ENCODE measurements around the gene NKIRAS1.
"Not testable (repeated sequence)": the region's sequence is repeated elsewhere in the genome, so short reads cannot be mapped to it uniquely, and the experiment has no call there.

The NKIRAS1 gene

DNA sequence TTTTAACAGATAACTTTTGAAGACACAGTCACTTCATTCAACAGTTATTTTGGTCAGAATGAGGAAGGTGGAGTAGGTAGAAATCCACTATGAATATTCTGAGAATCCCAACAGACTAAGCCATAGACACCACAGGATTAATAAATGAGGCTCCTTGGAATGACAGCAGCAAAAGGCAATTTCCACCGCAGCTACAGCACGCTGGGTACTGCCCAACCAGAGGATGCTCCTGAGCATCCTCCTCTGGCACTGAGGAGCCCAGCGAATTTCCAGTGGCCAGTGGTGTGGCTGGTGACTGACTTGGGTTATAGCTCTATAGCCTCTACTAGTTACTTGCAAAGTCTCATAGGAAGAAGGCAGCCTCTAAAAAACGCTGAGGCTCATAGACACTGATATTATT, 24.6 kb upstream of the NKIRAS1 start:
- DNase-seq (ENCODE audit: low read depth in 1 of 2, low spot score in 1 of 2): no peak

DNA sequence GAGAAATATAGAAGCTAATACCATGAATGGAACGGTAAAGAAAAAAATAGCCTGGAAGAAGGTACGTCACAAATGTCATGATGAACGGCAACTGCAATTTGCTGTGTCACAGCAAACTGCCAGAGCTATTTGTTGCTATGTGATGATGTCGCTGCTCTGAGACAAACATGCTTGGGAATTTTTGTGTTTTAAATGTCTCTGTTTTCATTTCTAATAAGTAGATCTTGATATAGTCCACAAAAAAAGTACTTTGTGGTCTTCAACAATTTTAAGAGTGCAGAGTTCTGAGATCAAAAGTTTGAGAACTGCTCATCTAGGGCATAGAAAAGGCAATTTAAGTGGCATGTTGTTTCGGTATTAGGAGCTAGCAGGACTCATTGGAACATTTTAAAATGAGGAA, 24.0 kb upstream of the NKIRAS1 start:
- no peak for DNase-seq (ENCODE audit: low read depth in 1 of 2, low spot score in 1 of 2)

DNA sequence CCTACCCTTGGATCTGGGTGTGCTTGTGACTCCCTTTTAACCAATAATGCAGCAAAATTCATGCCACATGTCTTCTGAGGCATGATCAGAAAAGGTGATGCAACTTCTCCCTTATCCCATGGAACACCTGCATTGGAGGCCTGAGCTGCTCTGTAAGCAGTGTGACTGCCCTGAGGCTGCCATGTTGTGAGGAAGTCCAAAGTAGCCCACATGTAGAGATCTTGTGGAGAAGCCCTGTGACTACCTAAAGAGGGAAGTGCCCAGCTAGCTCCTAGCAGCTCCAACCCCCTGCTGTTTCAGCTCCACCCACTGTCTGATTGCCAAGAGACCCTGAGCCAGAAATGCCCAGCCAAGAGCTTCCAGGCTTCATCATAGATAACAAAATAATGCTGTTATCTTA, 21.9 kb upstream of the NKIRAS1 start:
- DNase-seq (ENCODE audit: low read depth in 1 of 2, low spot score in 1 of 2): no peak

DNA sequence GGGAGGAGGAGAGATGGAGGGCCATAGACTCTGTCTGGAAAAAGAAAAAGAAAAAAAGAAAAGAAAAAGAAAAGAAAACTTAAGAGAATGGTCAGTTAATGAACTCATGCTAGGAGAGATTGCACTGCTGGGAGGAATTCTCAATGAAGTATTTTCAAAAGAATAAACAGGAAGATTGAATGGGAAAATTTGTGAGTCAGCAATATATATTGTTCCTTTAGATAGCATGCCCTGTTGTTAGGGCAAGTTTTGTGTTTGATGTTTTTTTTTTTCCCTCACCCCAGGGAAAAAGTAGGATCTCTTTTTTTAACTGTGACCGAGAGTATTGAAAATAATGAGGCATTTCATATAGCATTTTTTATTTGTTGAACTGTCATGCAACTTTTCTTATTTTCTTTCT, 20.5 kb upstream of the NKIRAS1 start:
- no peak for DNase-seq (ENCODE audit: low read depth in 1 of 2, low spot score in 1 of 2)

DNA sequence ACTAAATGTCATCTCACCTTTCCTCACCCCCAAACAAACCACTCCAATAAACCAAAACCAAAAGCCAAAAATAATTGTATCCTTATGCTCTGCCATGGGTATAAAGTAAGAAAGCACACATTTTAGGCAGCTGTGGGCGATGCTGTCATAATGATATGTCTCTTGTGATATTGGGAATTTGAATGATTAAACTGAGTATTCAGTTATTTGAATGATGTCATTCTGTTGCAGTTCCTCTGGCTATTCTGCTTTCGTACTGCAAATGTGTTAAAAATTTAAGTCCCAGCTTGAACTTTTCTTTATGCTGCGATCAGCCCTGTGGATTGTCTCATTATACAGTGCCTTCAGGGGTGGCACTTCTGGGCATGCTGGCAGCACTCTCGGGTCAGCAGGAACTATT, 17.5 kb upstream of the NKIRAS1 start:
- no peak for DNase-seq (ENCODE audit: low read depth in 1 of 2, low spot score in 1 of 2)

DNA sequence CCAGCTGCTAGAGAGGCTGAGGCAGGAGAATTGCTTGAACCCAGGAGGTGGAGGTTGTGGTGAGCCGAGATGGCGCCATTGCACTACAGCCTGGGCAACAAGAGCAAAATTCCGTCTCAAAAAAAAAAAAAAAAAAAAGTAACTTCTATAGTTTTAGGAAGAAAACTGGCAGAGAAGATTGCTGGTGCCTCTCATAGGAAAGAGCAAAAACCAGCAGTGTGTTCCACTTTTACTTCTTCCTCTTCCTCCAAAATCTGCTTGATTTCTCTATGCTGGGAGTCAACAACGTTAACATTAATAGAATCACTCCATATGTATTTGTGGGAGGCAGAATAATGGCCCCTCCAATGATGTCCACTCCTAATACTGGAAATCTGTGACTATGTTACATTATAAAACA, 15.8 kb upstream of the NKIRAS1 start:
- DNase-seq (ENCODE audit: low read depth in 1 of 2, low spot score in 1 of 2): no peak

DNA sequence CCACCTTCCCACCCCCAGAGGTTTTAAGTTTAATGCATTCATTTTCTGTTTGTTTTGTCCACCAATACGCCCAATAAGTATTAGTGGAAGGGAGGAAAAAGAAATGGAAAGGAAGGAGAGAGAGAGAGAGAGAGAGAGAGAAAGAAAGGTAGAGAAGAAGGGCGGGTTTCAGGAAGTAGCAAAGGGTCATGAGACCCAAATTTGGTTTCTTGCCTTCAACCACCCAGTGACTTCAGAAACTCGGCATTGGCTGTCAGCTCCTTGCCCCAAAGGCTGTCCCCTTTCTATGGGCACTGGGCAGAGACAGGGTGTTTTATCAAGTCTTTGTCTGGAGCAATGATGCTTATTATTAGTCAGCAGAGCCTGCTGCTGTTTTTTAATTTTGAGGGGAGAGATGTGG, 14.8 kb upstream of the NKIRAS1 start:
- no peak for DNase-seq (ENCODE audit: low read depth in 1 of 2, low spot score in 1 of 2)

DNA sequence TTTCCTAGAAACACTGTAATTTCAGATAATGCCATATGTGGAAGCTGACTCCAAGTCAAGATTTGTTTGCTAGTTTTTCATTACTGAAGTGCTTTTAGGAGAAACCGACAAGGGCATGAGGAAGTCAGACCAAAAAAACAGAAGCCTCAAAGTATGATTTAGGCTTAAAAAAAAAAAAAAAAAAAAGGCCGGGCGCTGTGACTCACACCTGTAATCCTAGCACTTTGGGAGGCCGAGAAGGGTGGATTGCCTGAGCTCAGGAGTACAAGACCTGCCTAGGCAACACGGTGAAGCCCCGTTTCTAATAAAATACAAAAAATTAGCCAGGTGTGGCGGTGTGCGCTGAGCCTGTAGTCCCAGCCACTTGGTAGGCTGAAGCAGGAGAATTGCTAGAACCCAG, 11.7 kb upstream of the NKIRAS1 start:
- DNase-seq (ENCODE audit: low read depth in 1 of 2, low spot score in 1 of 2): no peak

DNA sequence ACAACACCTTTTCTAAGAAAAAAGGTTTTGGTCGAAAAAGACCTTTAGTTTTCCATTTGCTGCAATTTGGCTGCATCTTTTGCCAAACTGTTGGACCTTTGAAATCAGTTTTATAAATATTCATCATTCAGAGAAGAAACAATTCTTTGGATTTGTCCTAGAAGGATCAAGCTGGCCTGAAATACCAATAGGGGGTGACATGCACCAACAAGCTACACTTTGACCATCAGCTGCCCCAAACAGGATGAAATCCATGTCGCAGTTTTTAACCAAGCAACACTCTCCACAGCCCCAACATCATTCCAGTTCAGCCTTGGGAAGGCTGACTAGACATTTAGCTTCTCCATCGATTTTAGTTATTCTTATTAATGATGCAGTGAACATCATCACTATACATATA, 9.9 kb upstream of the NKIRAS1 start:
- no peak for DNase-seq (ENCODE audit: low read depth in 1 of 2, low spot score in 1 of 2)

DNA sequence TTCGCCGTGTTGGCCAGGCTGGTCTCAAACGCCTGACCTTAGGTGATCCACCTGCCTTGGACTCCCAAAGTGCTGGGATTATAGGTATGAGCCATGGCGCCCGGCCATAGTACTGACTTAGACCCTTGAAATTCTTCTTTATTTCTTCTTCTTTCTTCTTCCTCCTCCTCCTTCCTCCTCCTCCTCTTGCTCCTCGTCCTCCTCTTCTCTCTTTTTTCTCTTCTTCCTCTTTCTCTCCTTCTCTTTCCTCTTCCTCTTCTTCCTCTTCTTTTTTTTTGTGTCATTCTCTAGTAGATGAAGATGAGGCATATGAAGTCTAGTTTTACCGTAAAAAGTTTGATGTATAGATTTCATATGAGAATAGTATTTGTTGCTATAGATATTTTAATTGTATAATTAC, 9.5 kb upstream of the NKIRAS1 start:
- no peak for DNase-seq (ENCODE audit: low read depth in 1 of 2, low spot score in 1 of 2)

DNA sequence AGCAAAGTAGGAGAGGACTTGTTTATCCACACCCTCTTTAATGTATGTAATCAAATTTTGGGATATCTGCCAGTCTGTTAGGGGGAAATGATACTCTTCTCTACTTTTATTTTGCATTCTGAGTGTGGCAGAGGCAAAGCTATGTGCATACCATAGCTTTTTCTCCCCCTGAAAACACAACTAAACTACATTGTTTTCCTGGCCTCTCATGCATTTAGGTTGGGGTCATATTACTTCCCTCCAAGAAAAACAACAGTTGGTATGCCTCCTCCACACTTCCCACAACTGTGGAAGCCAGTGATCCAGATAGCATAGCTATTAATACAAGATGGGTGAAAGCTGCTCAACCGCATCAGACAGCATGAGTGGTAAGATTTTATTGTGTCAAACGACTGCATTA, 7.0 kb upstream of the NKIRAS1 start:
- no peak for DNase-seq (ENCODE audit: low read depth in 1 of 2, low spot score in 1 of 2)

DNA sequence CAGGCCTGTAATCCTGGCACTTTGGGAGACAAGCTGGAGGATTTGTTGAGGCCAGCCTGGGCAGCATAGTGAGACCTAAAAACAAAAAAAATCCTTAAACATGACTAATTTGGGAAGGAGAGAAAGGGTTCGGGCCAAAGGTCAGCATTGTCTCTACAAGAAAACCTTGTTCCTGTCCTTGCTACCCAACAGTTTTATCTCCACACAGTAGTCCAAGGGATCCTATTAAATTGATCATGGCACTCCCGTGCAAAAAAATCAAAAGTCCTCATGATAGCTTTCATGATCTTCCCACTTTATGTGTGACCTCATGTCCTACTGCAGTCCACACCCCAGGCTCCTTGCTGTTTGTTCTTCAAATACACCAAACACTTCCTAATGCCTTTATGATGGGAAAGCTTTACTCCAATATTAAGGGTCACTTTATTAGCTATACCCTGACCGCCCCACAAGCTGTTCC, 4.3 kb upstream of the NKIRAS1 start:
- no peak for DNase-seq (ENCODE audit: low read depth in 1 of 2, low spot score in 1 of 2)

DNA sequence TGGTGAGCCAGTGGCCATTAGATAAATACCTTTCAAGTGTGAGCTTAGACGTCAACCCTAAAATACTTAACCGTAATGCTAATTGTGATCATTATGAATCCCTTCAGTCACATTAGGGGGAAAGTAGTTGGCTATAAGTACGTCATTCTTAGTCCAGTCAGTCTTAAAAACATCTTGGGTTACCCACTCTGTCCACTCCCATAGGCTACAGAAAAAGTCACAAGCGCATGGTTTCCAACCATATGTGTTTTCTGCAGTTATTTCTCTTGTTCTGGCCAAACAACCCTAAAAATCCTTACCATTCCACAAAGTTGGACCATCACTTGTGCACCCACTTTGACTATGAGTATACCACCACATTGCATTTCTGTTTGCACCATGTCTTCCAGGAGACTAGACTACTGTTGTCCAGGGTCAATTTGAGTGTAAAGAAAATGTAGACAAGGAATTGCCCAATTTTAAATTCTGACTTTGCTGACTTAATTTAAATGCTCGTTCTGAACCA, 3.4 kb upstream of the NKIRAS1 start:
- DNase-seq (ENCODE audit: low read depth in 1 of 2, low spot score in 1 of 2): no peak

DNA sequence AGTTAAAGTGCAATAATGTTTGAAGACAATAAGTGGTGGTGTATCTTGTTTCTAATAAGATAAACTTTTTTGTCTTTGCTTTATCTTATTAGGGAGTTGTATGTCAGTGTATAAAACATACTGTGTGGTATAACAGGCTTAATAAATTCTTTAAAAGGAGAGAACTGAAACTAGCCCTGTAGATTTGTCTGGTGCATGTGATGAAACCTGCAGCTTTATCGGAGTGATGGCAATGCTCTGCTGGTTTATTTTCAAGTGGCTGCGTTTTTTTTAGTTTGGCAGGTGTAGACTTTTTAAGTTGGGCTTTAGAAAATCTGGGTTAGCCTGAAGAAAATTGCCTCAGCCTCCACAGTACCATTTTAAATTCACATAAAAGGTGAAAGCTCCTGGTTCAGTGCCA, 2.8 kb upstream of the NKIRAS1 start:
- DNase-seq (ENCODE audit: low read depth in 1 of 2, low spot score in 1 of 2): no peak

DNA sequence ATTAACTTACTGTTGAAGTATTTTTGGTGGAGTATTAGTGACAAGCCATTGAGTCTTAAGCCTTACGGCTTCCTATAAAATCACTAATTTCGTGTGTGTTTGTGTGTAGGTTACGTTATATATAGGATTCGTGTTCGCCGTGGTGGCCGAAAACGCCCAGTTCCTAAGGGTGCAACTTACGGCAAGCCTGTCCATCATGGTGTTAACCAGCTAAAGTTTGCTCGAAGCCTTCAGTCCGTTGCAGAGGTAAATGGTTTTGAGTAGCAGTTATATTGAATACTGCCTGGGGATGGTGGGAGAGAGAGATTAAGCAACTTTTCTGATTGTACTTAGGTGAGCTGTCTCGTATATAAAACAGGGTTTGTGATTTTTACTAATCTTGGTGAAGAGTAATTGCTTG, 1.5 kb upstream of the NKIRAS1 start:
- not testable (repeated sequence) for DNase-seq (ENCODE audit: low read depth in 1 of 2, low spot score in 1 of 2)

DNA sequence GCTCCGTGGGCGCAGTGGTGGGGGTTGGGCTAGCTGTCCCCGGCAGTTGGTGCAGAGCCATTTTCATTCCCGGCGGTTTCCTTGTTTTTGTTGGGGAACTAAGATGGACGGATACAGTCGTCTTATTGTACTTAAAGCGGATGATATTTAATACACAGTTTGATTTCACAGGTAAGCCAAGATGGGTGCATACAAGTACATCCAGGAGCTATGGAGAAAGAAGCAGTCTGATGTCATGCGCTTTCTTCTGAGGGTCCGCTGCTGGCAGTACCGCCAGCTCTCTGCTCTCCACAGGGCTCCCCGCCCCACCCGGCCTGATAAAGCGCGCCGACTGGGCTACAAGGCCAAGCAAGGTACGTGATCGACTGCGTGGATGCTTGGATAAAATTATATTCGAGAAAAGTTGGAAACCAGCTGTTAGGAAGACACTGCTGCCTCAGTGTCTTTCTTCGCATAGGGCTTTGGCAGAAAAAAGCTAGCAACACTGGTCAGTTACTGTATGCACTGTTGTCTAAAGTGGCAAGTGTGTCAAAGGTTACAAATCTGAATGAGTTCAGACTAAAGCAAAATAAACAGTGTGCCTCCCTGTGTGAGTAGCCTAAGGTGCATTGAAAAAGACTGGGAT, 1.0 kb upstream of the NKIRAS1 start:
- DNase-seq (ENCODE audit: low read depth in 1 of 2, low spot score in 1 of 2): not testable (repeated sequence)

DNA sequence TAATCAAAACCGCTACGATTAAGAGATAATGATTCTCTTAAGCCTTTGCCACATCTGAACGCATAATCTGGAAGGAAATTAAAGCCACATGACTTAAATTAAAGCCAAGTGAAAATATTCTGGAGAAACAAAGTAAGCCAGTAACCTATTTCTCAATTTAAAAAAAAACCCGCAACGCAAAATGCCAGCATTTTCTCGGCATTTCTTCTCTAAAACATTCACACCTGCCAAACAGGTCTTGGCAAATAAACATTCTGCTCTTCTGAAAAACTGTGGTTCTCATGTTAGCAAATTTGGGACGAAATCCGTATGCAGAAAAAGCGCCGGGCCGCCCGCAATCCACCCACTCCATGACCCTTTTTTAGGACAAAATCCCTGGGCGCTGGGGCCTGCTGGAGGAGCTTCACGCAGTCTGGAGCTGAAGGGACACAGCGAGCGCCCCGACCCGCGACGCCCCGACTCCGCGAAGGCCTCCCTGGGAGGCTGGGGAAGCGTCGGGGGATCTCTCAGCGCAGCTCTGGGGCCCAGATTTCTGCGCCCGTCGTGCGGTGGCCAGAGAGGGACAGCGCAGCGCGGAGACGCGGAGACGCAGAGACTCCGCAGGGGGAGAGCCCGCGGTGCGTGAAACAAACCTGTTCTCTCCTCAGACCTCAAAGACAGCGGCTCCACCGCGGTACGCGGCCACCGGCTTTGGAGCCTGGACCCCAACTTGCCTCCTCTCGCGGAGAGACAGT, 471 bp downstream of the NKIRAS1 start:
- DNase-seq (ENCODE audit: low read depth in 1 of 2, low spot score in 1 of 2): no peak

DNA sequence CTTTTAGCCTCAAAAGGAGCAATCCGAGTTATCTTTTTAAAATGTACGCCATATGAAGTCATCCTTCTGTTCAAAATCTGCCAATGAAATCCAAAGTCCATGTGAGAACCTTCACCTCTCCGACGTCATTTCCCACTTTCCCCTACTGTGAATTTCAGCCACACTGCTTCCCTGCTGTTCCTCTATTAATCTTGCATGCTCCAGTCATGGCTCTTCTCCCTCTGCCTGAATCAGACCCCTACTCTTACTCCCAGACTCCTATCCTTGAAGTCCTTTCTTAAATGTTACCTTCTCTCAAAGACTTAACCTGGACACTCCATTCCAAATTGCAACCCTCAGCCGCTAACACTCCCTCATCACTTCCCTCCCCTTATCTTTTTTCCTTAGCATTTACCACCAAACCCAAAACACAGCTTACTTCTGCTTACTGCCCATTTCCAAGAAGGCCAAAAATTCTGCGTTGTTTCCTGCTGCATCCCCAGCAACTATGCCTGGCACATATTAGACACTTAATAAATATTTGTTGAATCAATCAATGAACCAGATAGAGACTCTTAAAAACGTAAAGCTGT, 1.2 kb downstream of the NKIRAS1 start:
- DNase-seq (ENCODE audit: low read depth in 1 of 2, low spot score in 1 of 2): no peak

DNA sequence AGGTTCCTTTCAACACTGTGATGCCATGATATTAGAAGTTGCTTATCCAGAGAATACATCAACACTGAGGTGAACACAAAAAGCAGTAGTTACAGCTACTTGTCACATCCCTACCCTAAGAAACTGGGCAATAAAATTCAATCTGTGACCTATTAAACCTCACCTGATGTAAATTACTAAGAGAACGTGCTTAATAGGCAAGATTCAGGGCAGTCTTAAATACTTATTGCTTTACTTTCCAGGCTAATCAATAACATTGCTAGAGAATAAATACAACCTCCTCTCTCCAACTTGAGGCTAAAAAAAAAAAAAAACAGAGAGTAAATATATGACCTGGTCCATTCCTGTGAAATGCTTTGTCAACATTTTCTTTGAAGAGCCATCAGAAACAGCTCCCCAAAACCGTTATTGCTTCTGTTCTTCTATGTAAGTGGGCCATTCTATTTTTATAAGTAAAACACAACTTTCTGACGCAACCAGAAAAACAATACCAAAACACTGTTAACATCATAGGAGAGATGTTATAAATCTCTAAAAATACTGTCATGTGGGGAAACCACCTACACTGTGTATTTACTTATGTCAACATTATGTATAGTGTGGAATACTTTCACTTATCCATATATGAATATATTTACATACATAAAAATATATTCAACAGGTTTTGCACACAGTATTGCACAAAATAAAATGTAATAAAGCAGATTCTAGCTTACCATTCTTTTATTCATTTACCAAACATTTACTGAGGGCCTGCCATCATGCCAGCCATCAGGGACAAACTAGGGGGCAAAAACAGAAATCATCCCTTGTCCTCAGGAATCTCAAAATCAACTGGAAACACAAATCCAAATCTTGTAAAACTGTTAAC, 2.7 kb downstream of the NKIRAS1 start:
- DNase-seq (ENCODE audit: low read depth in 1 of 2, low spot score in 1 of 2): no peak

DNA sequence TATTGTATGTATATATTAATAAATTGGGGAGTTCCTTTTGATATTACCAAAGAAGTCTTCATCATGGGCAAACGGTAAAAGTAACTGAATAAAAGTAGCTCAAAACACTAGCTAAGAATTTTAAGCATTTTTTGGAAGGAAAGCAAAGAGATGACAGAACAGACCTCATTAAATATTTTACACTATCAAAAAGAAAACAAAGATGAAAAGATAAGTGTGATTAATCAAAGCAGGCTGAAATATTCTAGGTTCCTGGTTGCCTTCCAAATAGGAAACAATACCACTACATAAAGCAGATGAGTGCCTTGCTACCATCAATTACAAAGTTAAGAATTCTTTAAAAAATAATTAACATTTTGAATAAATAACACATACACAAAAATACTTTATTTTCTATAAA, 3.6 kb downstream of the NKIRAS1 start:
- no peak for DNase-seq (ENCODE audit: low read depth in 1 of 2, low spot score in 1 of 2)

DNA sequence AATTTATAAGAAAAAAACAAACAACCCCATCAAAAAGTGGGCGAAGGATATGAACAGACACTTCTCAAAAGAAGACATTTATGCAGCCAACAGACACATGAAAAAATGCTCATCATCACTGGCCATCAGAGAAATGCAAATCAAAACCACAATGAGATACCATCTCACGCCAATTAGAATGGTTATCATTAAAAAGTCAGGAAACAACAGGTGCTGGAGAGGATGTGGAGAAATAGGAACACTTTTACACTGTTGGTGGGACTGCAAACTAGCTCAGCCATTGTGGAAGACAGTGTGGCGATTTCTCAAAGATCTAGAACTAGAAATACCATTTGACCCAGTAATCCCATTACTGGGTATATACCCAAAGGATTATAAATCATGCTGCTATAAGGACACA, 4.5 kb downstream of the NKIRAS1 start:
- not testable (repeated sequence) for DNase-seq (ENCODE audit: low read depth in 1 of 2, low spot score in 1 of 2)

DNA sequence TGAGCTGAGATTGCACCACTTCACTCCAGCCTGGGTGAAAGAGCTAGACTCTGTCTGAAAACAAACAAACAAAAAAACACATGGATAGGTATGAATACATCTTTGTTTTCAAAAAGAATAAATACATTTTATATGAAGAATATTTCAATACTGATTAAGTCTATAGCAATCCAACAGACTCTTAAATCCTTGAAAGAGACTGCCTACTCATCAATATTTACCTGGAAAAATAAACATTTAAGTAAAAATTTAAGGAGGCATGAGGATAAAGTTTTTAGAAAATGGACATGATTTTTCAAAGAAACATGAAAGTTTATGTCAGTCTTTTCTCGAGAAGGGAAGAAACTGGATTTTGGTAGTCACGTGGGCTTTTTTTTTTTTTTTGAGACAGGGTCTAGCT, 5.4 kb downstream of the NKIRAS1 start:
- DNase-seq (ENCODE audit: low read depth in 1 of 2, low spot score in 1 of 2): no peak

Measured in activated T-helper 1 cell treated with anti-CD3 and anti-CD28 coated beads, Interleukin-2, amount 50 U/mL, for 16 hours (primary cell).